ENCODE results near the gene TNS1.

The TNS1 gene

DNA sequence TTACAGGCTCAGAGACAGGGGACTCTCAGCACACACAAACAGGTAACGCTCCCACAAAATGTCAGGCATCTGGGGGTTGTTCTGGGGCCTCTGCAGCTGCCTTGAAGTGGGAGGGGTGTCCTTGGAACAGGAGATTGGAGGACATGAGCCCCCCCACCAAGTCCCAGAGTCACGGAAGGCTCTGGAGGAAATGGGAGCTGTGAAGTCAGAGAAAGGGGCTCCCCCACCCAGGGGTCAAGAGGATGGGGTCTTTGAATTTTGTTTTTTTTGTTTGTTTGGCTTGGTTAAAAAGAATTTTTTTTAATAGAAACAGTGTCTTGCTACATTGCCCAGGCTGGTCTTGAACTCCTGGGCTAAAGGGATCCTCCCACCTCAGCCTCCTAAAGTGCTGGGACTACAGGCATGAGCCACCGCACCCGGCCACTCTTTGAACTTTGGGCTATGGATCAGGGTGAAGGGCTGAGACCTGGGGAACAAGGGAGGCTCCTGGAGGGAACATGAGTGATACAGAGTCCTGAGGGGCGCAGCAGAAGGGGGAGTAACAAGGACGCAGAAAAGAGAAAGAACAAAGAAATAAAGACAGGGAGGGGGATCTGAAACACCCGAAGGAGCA lies 46.8 kb downstream of the TNS1 start:
- DNase-seq = no peak

GRCh38 chr2:217954971-217955740 lies 47.6 kb downstream of the TNS1 start:
- no peak for DNase-seq

DNA sequence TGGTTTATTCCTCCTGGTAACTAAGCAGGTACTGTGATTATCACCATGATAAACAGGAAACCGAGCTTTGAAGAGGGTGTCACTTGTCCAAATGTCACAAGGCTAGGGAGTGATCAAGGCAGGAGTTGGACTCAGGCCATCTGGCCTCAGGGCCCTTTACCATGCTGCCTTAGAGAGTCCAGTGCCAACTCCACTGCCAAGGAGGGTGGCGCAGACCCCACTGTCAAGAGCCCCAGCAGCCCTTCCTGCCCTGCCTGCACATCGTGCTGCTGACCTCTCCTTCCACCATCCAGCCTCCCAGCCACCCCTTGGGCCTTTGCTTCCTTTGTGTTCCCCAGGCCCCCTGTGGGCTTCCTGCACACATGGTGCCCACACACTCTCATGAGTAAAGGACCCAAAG lies 48.3 kb downstream of the TNS1 start:
- DNase-seq = no peak

- no peak for DNase-seq
These were observed 48.7 kb downstream of the TNS1 start for GRCh38 chr2:217954051-217954450.

DNA sequence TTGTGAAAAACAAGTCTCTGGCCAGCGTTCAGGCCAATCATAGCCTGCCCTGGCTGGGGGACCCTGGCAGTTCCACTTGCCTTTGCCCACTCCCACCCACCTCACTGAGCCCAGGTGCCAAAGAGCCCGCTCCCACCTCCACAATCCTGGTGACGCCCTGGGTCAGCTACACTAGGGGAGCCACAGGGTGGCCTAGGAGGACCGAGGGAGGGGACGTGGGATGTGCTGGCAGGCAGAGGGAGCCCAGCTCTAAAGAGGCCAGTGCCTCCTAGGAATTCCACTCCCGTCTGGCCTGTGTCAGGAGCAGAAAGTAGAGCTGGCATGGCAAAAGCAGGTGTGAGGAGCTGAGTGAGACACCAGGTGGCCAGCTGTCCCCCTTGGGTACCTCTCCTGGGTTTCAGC lies 49.3 kb downstream of the TNS1 start:
- DNase-seq = no peak

GRCh38 chr2:217953011-217953481 lies 49.7 kb downstream of the TNS1 start:
- DNase-seq = no peak

DNA sequence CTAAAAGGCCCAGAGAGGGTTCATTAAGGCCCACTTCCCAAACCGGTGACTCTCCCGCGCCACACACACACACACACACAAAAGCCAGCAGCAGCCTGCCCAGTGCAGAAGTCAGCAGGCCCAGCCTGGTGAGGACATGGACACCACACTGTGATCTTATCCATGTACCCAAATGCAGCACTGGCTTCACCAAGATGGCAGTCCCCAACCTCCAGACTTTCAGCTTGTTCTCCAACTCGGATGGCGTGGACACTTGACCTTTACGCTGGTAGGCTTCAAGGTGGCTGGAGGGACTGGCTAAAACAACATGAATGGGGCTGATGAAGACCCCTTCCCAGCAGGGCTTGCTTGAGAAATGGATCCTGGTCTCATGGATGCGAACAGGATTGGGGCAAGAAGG lies 50.4 kb downstream of the TNS1 start:
- no peak for DNase-seq

DNA sequence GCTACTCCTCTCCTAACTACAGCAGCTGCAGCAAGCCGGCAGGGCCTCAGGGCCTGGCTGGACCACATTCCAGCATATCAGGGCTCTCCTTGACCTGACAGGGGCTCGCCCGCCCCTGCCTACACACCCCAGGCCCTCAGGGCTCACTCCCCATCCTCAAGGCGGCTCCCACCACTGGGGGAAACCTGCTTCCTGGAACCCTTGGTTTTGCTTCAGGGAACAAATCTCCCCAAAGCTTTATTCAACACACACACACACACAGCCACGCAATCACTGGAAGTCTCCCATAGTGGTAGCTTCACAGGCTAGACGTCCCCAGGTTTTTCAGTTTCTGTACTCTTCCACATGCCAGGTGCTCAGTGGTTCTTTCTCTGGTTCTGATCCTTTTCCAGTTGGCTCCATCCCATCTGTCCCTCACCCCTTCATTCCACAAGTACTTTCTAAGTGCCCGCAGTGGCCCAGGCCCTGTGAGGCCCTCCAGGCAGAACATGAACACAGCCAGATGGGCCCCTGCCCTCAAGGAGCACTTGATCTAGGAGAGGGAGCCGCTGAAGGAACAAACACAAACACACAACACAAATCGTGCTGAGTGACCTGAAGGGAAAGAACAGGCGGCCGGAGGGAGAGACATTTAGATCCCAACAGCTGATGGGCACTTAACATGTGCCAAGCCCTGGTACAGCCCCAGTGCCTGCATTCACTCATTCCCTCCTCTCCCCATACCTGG lies 51.1 kb downstream of the TNS1 start:
- no peak for DNase-seq

DNA sequence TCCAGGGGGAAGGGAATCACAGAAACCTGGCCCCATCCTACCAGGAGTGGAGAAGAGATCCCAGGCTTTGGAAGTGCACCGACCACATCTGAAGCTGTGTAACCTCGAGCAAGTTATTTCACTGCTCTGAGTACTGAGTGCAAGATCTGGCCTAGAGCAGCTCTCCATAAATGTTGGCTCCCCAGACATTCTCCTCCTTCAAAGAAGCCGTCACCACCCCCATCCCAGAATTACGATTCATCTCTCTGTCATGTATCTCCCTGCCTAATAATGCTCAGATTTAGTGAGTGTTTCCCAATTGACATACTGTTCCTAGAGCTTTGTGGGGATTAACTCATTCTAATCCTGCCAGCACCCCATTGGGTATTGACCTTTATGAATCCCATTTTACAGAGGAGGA lies 51.7 kb downstream of the TNS1 start:
- DNase-seq = peak; percentile 37

- DNase-seq = no peak
These were observed 52.4 kb downstream of the TNS1 start for GRCh38 chr2:217950401-217950871.

GRCh38 chr2:217949447-217949846 lies 53.3 kb downstream of the TNS1 start:
- no peak for DNase-seq

GRCh38 chr2:217948897-217949296 lies 53.9 kb downstream of the TNS1 start:
- no peak for DNase-seq

- no peak for DNase-seq
These were observed 54.4 kb downstream of the TNS1 start for GRCh38 chr2:217948351-217948791.

DNA sequence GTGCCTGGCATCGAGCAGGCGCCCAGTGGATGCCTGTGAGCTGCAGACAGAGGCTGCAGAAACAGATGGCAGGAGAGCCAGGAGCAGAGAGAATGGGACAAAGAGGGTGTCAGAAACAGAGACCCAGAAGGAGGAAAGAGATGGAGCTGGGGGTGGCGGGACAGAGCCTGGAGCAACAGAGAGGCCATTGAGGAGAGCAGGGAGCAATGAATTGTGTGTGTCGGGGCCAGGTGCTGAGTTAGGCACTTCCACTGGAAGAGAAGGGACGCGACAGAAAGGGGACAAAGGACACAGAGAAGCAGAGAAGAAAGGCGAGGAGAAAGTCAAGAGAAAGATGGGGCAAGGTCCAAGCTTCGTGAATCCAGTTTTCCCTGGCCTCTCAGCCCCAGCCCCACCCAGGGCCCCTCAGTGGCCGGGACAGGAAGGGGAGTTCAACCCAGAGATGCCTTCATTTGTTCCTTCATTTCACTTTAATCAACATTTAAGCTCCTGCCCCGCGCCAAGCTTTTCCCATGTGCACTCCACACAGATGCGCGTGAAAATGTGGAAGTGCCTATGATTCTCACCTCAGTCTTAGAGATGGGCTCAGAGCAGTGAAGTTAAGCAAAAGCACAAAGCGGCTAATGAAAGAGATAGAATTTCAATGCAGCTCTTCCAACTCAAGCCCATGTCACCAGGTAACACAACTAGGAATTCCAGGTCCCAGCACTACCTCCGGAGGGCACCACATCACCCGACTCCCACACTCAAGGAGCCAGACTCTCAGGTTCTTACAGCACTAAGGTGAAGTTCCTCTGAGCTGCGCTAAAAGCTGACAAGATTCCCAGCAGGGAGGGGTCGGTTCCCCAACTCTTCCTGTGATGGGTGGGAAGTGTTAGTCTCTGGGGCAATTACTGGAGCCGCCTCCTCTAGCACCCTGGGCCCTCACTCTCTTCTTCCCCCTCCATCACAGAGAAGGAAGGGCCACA lies 55.1 kb downstream of the TNS1 start:
- no peak for DNase-seq

GRCh38 chr2:217946051-217946450 lies 56.7 kb downstream of the TNS1 start:
- DNase-seq = no peak

- DNase-seq = no peak
These were observed 57.3 kb downstream of the TNS1 start for GRCh38 chr2:217945530-217945929.

DNA sequence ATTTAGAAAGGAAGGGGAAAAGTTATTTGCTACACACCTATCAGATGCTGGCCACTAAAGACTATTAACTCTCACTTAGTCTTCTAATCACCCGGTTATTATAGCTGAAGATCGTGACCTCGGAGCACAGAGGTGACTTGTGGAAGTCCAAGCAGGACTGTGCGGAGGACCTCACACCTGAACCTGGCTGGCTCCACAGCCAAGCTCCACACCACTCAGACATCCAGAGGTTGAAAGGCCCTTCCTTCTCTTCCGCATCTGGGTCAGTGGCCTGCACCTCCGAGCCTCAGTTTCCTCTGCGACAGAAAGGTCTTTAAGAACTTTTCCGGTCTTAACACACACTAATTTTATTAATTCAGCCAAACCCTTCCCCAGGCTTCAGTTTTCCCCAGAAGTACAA lies 57.9 kb downstream of the TNS1 start:
- no peak for DNase-seq

GRCh38 chr2:217944366-217944765 lies 58.4 kb downstream of the TNS1 start:
- no peak for DNase-seq

- DNase-seq = peak; percentile 60
These were observed 59.1 kb downstream of the TNS1 start for GRCh38 chr2:217943446-217944321.

DNA sequence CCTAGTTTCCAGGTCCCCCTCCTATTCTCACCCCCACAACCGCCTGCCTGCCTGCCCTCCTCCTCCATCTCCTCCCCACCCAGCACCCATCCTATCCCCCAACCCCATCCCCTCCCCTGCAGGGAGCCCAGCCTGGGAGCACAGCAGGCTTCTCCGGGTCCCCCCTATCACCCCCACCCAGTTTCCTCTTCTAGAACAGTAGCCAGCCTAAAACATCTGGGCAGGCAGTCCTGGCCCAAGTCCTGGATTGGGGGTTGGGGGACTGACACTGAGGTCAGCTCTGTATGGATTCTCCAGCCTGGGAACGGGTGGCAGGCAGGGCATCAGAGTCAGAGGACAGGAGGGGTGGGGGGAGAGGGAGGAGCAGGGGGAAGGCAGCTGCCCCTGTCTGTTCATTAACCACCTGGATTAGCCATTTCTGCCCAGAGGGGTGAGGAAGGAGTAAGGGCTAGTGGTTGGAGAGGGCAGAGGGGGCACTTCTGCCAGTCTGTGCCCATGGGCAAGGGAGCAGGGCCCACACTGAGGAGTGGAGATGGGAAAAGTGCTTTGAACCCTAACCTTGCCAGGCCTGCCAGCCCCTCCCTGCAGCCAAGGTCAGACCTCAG lies 60.0 kb downstream of the TNS1 start:
- DNase-seq = no peak
